WTC11 (cell line): ENCODE data around the gene KIAA0232. TPM values are rescaled to one million over a fixed set of nuclear protein-coding genes. Genes with fewer than 3 reads are reported as not detected.

Source experiments
- ATAC-seq: fragments of 200-7000 bp; cut with Tn5 transposase; 2 replicates; pipeline ENCODE4 v1.10.0; 2021; ENCODE audit warnings: mild to moderate bottlenecking, moderate library complexity
- CTCF ChIA-PET: fragments of 300-600 bp; sonication (Branson Sonifier 250); formaldehyde crosslinking; loops from one replicate; lab custom pipeline; 2021; ENCODE audit warnings: antibody characterized with exemption; lab: Charles Lee
- POLR2A ChIA-PET: fragments of 350-600 bp; sonication (Branson Sonifier 250); formaldehyde crosslinking; loops from one replicate; lab custom pipeline; 2021; ENCODE audit warnings: antibody characterized with exemption; lab: Charles Lee
- DNase-seq: peaks from one replicate; pipeline ENCODE4 v3.0.0; 2021; ENCODE audit warnings: low spot score
- H3K27ac Mint-ChIP-seq: 2 replicates; pipeline ENCODE4 v1.8.0; 2021; ENCODE audit warnings: mixed read lengths
- H3K27me3 Mint-ChIP-seq: 2 replicates; pipeline ENCODE4 v1.8.0; 2021; ENCODE audit warnings: low read depth, mild to moderate bottlenecking, moderate library complexity, mixed read lengths
- H3K36me3 Mint-ChIP-seq: 2 replicates; pipeline ENCODE4 v1.8.0; 2021; ENCODE audit warnings: mixed read lengths
- H3K4me1 Mint-ChIP-seq: 2 replicates; pipeline ENCODE4 v1.8.0; 2022; ENCODE audit warnings: mixed read lengths
- H3K4me3 Mint-ChIP-seq: 2 replicates; pipeline ENCODE4 v1.8.0; 2021; ENCODE audit warnings: mild to moderate bottlenecking, moderate library complexity, mixed read lengths
- H3K9me3 Mint-ChIP-seq: 2 replicates; pipeline ENCODE4 v1.8.0; 2021; ENCODE audit warnings: mixed read lengths
- CREM ChIP-seq: sonication (generic); formaldehyde crosslinking; IDR thresholded peaks from 2 replicates; pipeline ENCODE4 v1.8.1; 2022; ENCODE audit warnings: mild to moderate bottlenecking, missing genetic modification reagents, moderate library complexity
- E2F5 ChIP-seq: sonication (generic); formaldehyde crosslinking; IDR thresholded peaks from 2 replicates; pipeline ENCODE4 v1.8.1; 2022; ENCODE audit warnings: mild to moderate bottlenecking, moderate library complexity, missing genetic modification reagents
- ELF4 ChIP-seq: sonication (generic); formaldehyde crosslinking; IDR thresholded peaks from 2 replicates; pipeline ENCODE4 v1.8.1; 2022; ENCODE audit warnings: low read depth, mild to moderate bottlenecking, moderate library complexity, missing genetic modification reagents
- EMX1 ChIP-seq: fragments of 250-450 bp; sonication (Bioruptor Pico); IDR thresholded peaks from 2 replicates; pipeline ENCODE4 v1.8.0; 2021; ENCODE audit warnings: mild to moderate bottlenecking
- GABPB1 ChIP-seq: sonication (generic); formaldehyde crosslinking; IDR thresholded peaks from 2 replicates; pipeline ENCODE4 v1.8.1; 2023; ENCODE audit warnings: mild to moderate bottlenecking, missing genetic modification reagents
- HMGA2 ChIP-seq: fragments of 250-450 bp; sonication (Bioruptor Pico); IDR thresholded peaks from 2 replicates; pipeline ENCODE4 v1.4.0; 2021; ENCODE audit warnings: mild to moderate bottlenecking, moderate library complexity
- MAX ChIP-seq: sonication (generic); formaldehyde crosslinking; IDR thresholded peaks from 2 replicates; pipeline ENCODE4 v1.8.0; 2022; ENCODE audit warnings: mild to moderate bottlenecking, missing genetic modification reagents
- MYBL2 ChIP-seq: sonication (generic); formaldehyde crosslinking; IDR thresholded peaks from 2 replicates; pipeline ENCODE4 v1.8.1; 2023; ENCODE audit warnings: mild to moderate bottlenecking, moderate library complexity, missing genetic modification reagents
- NR1H2 ChIP-seq: sonication (generic); formaldehyde crosslinking; IDR thresholded peaks from 2 replicates; pipeline ENCODE4 v1.9.0; 2021; ENCODE audit warnings: mild to moderate bottlenecking, moderate library complexity, missing genetic modification reagents
- OVOL2 ChIP-seq: fragments of 250-450 bp; sonication (Bioruptor Pico); IDR thresholded peaks from 2 replicates; pipeline ENCODE4 v1.9.0; 2021; ENCODE audit warnings: mild to moderate bottlenecking, borderline replicate concordance
- SMAD3 ChIP-seq: sonication (generic); formaldehyde crosslinking; IDR thresholded peaks from 2 replicates; pipeline ENCODE4 v1.8.0; 2022; ENCODE audit warnings: missing genetic modification reagents, mild to moderate bottlenecking, borderline replicate concordance
- TP53 ChIP-seq: sonication (generic); formaldehyde crosslinking; IDR thresholded peaks from 2 replicates; pipeline ENCODE4 v1.8.1; 2023; ENCODE audit warnings: mild to moderate bottlenecking, missing genetic modification reagents
- ZBTB21 ChIP-seq: sonication (generic); formaldehyde crosslinking; IDR thresholded peaks from 2 replicates; pipeline ENCODE4 v1.8.1; 2023; ENCODE audit warnings: mild to moderate bottlenecking, missing genetic modification reagents, borderline replicate concordance
- ZBTB43 ChIP-seq: sonication (generic); formaldehyde crosslinking; IDR thresholded peaks from 2 replicates; pipeline ENCODE4 v1.8.1; 2023; ENCODE audit warnings: mild to moderate bottlenecking, missing genetic modification reagents
- ZNF219 ChIP-seq: sonication (generic); formaldehyde crosslinking; IDR thresholded peaks from 2 replicates; pipeline ENCODE4 v1.8.0; 2023; ENCODE audit warnings: missing genetic modification reagents, mild to moderate bottlenecking, borderline replicate concordance
- ZNF423 ChIP-seq: fragments of 250-450 bp; sonication (Bioruptor Pico); IDR thresholded peaks from 2 replicates; pipeline ENCODE4 v2.1.2; 2022; ENCODE audit warnings: mild to moderate bottlenecking, moderate library complexity
- total RNA-seq: library from RNA; stranded (reverse); gene quantifications from 3 replicates; pipeline ENCODE4 v1.2.3, GENCODE V29; 2021
- TF ChIP-seq, protein P1 (sequence below): fragments of 250-450 bp; sonication (Bioruptor Pico); conservative IDR thresholded peaks from 2 replicates; pipeline ENCODE4 v1.9.0; 2021; ENCODE audit warnings: mild to moderate bottlenecking
- TF ChIP-seq, protein P2 (sequence below): fragments of 200-600 bp; IDR thresholded peaks from 2 replicates; pipeline ENCODE4 v1.8.0; 2022; ENCODE audit warnings: antibody characterized with exemption

Gene KIAA0232
- total RNA-seq, 1 experiment from 2014 or later: 23.2 TPM

- DNase-seq (no peak), ATAC-seq (no peak)
- Mint-ChIP-seq H3K9me3 (no peaks in the 10 kb centered on the region), H3K27ac (peak overlapping the region; percentile 57; the same call in 1 of the 2 replicates), H3K4me1 (peaks cover 35% of the 10 kb centered on the region)
- POLR2A ChIA-PET: no interaction called here
- TF ChIP-seq OVOL2: no peak
- TF ChIP-seq, all 79 proteins: peak for 0
- no peaks in the 10 kb centered on the region for H3K36me3 Mint-ChIP-seq
- H3K4me3 Mint-ChIP-seq: no peak overlapping the region
- CTCF ChIA-PET: interaction anchor here (0.7 to 3.1 kb wide), 9 partner anchors 9 to 196 kb away, joined by 3 to 17 read pairs (median 4); partner anchors contain the start of gene GRPEL1
- no peaks in the 10 kb centered on the region for H3K27me3 Mint-ChIP-seq
Observed at GRCh38 chr4:6916069-6916586, 133.6 kb downstream of the KIAA0232 start.

- ChIA-PET CTCF (interaction anchor here (0.7 to 3.1 kb wide), 18 partner anchors 8 to 419 kb away, joined by 3 to 17 read pairs (median 4); partner anchors contain the start of gene TADA2B), POLR2A (no interaction called here)
- ATAC-seq (no peak), DNase-seq (peak; percentile 7)
- Mint-ChIP-seq H3K27me3 (no peaks in the 10 kb centered on the region), H3K36me3 (no peaks in the 10 kb centered on the region), H3K4me3 (no peak overlapping the region), H3K9me3 (no peaks in the 10 kb centered on the region), H3K4me1 (peaks cover 31% of the 10 kb centered on the region), H3K27ac (peak overlapping the region; percentile 81)
- TF ChIP-seq ZNF219 (CRISPR knock-in tag) (no peak), SMAD3 (CRISPR knock-in tag) (no peak), ELF4 (CRISPR knock-in tag) (no peak), MYBL2 (no peak), TP53 (CRISPR knock-in tag) (no peak)
- TF ChIP-seq, protein P1, sequence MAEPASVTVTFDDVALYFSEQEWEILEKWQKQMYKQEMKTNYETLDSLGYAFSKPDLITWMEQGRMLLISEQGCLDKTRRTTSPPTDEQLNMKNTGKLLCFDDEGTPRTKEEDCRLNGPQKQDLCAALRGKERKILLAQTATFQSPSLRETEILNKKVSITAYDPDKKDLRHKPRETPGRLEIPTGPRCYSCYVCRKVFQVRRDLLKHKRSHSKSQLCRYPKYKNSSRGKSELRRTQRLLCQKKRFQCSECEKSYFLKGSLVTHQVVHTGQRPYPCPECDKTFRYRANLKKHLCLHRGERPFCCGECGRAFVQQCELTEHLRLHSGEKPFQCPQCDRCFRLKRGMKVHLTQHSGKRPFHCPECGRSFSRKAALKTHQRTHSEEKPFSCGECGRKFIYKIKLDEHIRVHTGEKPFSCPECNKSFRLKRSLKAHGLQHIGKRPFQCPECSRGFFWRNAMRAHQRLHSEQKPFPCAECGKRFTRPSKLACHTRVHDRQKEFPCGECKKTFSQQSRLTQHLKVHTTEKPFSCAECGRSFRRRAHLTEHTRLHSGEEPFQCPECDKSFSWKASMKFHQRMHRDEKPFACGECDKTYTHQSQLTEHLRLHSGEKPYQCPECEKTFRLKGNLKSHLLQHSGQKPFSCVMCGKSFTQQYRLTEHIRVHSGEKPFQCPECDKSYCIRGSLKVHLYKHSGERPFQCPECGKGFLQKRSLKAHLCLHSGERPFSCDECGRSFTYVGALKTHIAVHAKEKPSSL (CRISPR knock-in tag): no peak
Observed at GRCh38 chr4:6916587-6917460, 134.3 kb downstream of the KIAA0232 start.

GRCh38 chr4:6917461-6918271, 135.1 kb downstream of the KIAA0232 start:
- H3K4me1 Mint-ChIP-seq: peaks cover 32% of the 10 kb centered on the region
- DNase-seq: peak; percentile 69
- H3K36me3 Mint-ChIP-seq: no peaks in the 10 kb centered on the region
- no peaks in the 10 kb centered on the region for H3K27me3 Mint-ChIP-seq
- ATAC-seq: peak; percentile 78
- CTCF ChIA-PET: interaction anchor here (0.7 to 3.1 kb wide), 19 partner anchors 9 to 418 kb away, joined by 3 to 17 read pairs (median 4); partner anchors contain the start of gene TADA2B
- no peak overlapping the region for H3K4me3 Mint-ChIP-seq
- peak overlapping the region; percentile 81 for H3K27ac Mint-ChIP-seq
- no peaks in the 10 kb centered on the region for H3K9me3 Mint-ChIP-seq
- POLR2A ChIA-PET: no interaction called here
- TF ChIP-seq ZBTB21 (no peak), MAX (CRISPR knock-in tag) (no peak), OVOL2 (no peak), E2F5 (CRISPR knock-in tag) (no peak), HMGA2 (CRISPR knock-in tag) (no peak), ZBTB43 (no peak), GABPB1 (CRISPR knock-in tag) (peak; percentile 79), EMX1 (CRISPR knock-in tag) (no peak), NR1H2 (no peak), ZNF423 (CRISPR knock-in tag) (no peak), CREM (CRISPR knock-in tag) (no peak)
- TF ChIP-seq, protein P1 (CRISPR knock-in tag): no peak
- TF ChIP-seq, protein P2, sequence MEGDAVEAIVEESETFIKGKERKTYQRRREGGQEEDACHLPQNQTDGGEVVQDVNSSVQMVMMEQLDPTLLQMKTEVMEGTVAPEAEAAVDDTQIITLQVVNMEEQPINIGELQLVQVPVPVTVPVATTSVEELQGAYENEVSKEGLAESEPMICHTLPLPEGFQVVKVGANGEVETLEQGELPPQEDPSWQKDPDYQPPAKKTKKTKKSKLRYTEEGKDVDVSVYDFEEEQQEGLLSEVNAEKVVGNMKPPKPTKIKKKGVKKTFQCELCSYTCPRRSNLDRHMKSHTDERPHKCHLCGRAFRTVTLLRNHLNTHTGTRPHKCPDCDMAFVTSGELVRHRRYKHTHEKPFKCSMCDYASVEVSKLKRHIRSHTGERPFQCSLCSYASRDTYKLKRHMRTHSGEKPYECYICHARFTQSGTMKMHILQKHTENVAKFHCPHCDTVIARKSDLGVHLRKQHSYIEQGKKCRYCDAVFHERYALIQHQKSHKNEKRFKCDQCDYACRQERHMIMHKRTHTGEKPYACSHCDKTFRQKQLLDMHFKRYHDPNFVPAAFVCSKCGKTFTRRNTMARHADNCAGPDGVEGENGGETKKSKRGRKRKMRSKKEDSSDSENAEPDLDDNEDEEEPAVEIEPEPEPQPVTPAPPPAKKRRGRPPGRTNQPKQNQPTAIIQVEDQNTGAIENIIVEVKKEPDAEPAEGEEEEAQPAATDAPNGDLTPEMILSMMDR: peak; percentile 39; the same call in 1 of the 2 replicates
